ENCODE results near the gene CERT1. TPM values are rescaled to one million over a fixed set of nuclear protein-coding genes. Genes with fewer than 3 reads are reported as not detected.

Gene CERT1
- total and polyA plus RNA-seq, 9 of the 15 experiments (the other 6 are each of a cell fraction or from before 2014, with no cell fraction given): 3.4 to 24.7 (median 9.8) TPM

DNA sequence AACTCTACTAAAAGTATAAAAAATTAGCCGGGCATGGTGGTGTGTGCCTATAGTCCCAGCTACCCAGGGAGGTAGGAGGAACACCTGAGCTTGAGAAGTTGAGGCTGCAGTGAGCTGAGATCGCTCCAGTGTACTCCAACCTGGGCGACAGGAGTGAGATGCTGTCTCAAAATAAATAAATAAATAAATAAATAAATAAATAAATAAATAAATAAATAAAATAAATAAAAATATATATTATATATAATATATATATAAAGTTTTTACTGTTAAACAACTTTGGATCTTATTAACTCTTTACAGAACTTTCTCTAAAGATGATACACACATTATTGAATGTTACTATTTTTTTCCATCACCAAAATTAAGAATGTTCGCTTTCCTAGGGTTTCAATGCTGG is 136.0 kb downstream of the CERT1 start (continued):
- TF ChIP-seq, protein P1, sequence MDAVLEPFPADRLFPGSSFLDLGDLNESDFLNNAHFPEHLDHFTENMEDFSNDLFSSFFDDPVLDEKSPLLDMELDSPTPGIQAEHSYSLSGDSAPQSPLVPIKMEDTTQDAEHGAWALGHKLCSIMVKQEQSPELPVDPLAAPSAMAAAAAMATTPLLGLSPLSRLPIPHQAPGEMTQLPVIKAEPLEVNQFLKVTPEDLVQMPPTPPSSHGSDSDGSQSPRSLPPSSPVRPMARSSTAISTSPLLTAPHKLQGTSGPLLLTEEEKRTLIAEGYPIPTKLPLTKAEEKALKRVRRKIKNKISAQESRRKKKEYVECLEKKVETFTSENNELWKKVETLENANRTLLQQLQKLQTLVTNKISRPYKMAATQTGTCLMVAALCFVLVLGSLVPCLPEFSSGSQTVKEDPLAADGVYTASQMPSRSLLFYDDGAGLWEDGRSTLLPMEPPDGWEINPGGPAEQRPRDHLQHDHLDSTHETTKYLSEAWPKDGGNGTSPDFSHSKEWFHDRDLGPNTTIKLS (IDR thresholded peaks at IDR 0.05; ENCODE audit: borderline replicate concordance, low read depth): no peak
- TF ChIP-seq TBP (optimal IDR thresholded peaks at IDR 0.05; ENCODE audit: low read depth, low read length) (no peak), FUS (optimal IDR thresholded peaks at IDR 0.05; ENCODE audit: low read depth, low read length) (no peak), ZSCAN32 (CRISPR knock-in tag; IDR thresholded peaks at IDR 0.05) (no peak), SMARCE1 (IDR thresholded peaks at IDR 0.05) (no peak)
- TF ChIP-seq, protein P2, sequence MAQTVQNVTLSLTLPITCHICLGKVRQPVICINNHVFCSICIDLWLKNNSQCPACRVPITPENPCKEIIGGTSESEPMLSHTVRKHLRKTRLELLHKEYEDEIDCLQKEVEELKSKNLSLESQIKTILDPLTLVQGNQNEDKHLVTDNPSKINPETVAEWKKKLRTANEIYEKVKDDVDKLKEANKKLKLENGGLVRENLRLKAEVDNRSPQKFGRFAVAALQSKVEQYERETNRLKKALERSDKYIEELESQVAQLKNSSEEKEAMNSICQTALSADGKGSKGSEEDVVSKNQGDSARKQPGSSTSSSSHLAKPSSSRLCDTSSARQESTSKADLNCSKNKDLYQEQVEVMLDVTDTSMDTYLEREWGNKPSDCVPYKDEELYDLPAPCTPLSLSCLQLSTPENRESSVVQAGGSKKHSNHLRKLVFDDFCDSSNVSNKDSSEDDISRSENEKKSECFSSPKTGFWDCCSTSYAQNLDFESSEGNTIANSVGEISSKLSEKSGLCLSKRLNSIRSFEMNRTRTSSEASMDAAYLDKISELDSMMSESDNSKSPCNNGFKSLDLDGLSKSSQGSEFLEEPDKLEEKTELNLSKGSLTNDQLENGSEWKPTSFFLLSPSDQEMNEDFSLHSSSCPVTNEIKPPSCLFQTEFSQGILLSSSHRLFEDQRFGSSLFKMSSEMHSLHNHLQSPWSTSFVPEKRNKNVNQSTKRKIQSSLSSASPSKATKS (CRISPR knock-in tag; IDR thresholded peaks at IDR 0.05): no peak

DNA sequence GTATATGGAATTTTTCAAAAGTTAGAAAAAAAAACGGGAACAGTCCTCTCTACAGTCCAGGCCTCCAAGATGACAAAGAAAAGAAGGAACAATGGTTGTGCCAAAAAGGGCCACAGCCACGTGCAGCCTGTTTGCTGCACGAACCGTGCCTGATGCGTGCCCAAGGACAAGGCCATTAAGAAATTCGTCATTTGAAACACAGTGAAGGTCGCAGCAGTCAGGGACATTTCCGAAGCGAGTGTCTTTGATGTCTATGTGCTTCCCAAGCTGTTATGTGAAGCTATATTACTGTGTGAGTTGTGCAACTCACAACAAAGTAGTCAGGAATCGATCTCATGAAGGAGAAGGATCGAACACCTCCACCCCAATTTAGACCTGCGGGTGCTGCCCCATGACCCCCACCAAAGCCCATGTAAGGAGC is 137.0 kb downstream of the CERT1 start:
- H3K4me2 ChIP-seq (ENCODE audit: insufficient read depth, low read length): no peak overlapping the region
- ATAC-seq (no peak), FAIRE-seq (no peak), DNase-seq (ENCODE audit: extremely low read depth in 1 of 4, low spot score in 3 of 4) (no peak)
- in situ Hi-C loops (cut with MboI) (no loop called here), intact Hi-C loops (cut with micrococcal nuclease) (no loop called here)
- H3K79me2 ChIP-seq (ENCODE audit: control insufficient read depth, insufficient read depth, low read length): no peaks in the 10 kb centered on the region
- BruUV-seq (replicated peaks): no TSS peak
- H3K27ac ChIP-seq (ENCODE audit: extremely low read depth, low read depth, low read length): no peak overlapping the region
- H3K36me3 ChIP-seq (ENCODE audit: control insufficient read depth, insufficient read depth, low read length): peaks cover 29% of the 10 kb centered on the region; the same call in 2 of the 3 replicates
- POLR2A ChIA-PET: interaction anchor here (0.6 to 1.9 kb wide), 2 partner anchors 10 to 18 kb away, joined by 3 to 15 read pairs; no protein-coding TSS in a partner anchor
- WGBS (ENCODE audit: insufficient coverage, low coverage, missing lambda C conversion rate): 85% methylated on average over 12 of the region's 12 CpGs
- CTCF ChIA-PET (ENCODE audit: low intra/inter-chr PET ratio): no interaction called here
- H2AFZ ChIP-seq (ENCODE audit: low read depth, low read length): no peak overlapping the region
- no peaks in the 10 kb centered on the region for H4K20me1 ChIP-seq (replicated peaks; ENCODE audit: control insufficient read depth, insufficient read depth, low read length)
- no peaks in the 10 kb centered on the region for H3K4me1 ChIP-seq (replicated peaks in 1 of 2; ENCODE audit: control insufficient read depth in 2 of 2, insufficient read depth in 2 of 2, low read length in 2 of 2)
- H3K4me3 ChIP-seq: no peak overlapping the region
- no peaks in the 10 kb centered on the region for H3K27me3 ChIP-seq (ENCODE audit: control insufficient read depth in 2 of 2, insufficient read depth in 2 of 2, low read length in 2 of 2)
- H3K9ac ChIP-seq (ENCODE audit: insufficient read depth in 1 of 2, low read depth in 2 of 2, low read length in 2 of 2): no peak overlapping the region
- no peaks in the 10 kb centered on the region for H3K9me3 ChIP-seq (replicated peaks; ENCODE audit: control insufficient read depth, insufficient read depth, low read depth, low read length)
- TF ChIP-seq MYBL2 (IDR thresholded peaks at IDR 0.05; ENCODE audit: low read depth) (no peak), MYBL2 (CRISPR knock-in tag; IDR thresholded peaks at IDR 0.05; ENCODE audit: borderline replicate concordance) (no peak), ZBTB8A (IDR thresholded peaks at IDR 0.05; ENCODE audit: partially characterized antibody) (no peak)
- H3K9me1 ChIP-seq (ENCODE audit: control insufficient read depth, insufficient read depth, low read length): no peaks in the 10 kb centered on the region
